GM18951 (cell line): Measurements from ENCODE around the gene SMTN.

Experiments used
- POLR2A ChIP-seq: IDR thresholded peaks from 4 replicates; pipeline ENCODE4 v1.6.1; 2011; ENCODE audit warnings: mild to moderate bottlenecking; ENCODE audit not compliant: insufficient read length, insufficient read depth; ENCODE audit errors: extremely low read depth
- in situ Hi-C: fragments of 300-500 bp; cut with MboI; formaldehyde crosslinking; loops from one replicate; pipeline ENCODE4 v1.12.0; 2022; ENCODE audit warnings: low sequenced_read_pairs, mixed read lengths, inconsistent platforms; ENCODE audit not compliant: unreplicated experiment

Gene SMTN

DNA sequence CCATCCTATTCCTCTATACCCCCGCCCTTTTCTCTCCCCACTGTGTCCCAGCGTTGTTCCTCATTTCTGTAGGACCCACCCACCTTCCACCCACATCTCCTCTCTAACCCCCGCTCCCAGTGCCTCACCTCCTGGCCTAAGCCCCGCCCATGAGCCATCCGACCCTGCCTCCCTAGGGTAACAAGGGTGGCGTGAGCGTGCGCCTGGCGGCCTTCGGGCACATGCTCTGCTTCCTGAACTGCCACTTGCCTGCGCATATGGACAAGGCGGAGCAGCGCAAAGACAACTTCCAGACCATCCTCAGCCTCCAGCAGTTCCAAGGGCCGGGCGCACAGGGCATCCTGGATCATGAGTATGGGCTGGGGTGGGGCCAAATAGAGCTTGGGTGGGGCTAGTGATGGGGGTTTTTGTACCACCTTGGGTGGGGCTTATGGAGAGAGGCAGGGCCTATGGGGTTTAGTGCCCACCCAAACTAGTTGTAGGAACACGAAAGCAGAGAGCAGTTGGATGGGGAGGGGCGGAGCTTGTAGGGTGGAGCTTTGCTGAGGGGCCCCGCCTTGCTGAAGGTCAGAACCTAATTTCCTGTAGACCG lies 46.2 kb downstream of the SMTN start:
- in situ Hi-C loops: no loop called here

DNA sequence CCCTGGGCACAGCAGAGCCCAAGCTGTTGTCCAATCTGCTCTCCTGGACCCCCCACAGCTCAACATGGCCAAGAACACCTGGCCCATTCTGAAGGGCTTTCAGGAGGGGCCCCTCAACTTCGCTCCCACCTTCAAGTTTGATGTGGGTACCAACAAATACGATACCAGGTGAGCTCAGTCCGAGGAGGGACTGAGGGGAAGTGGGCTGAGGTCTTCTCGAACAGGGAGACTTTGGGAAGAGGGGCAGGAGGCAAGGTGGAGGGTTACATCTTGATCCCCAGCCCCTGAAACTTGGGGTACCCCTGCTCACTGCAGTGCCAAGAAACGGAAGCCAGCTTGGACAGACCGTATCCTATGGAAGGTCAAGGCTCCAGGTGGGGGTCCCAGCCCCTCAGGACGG lies 47.0 kb downstream of the SMTN start:
- in situ Hi-C loops: no loop called here

More for the DNA sequence above, 46.2 kb downstream of the SMTN start:
- no peak for TF ChIP-seq POLR2A

DNA sequence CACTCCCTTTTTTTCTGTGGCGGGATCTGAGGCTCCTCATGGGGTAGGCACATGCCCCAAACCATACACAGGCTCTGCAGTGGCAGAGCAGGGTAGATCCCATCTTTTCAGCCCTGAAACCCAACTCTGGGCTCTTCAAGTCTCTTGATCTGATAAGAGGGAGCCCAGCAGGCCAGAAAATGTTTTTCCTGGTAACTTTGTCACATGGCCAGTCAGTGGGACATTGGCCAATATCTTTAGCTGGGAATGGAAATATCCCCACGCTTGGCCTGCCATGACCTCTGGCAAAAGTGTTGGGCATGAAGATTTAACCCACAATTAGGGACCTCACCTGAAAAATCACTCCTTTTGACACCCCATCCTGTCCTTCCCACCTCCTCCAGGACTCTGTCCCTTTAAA lies 49.8 kb downstream of the SMTN start:
- no peak for TF ChIP-seq POLR2A
- in situ Hi-C loops: no loop called here

More for the DNA sequence above, 47.0 kb downstream of the SMTN start:
- no peak for TF ChIP-seq POLR2A

DNA sequence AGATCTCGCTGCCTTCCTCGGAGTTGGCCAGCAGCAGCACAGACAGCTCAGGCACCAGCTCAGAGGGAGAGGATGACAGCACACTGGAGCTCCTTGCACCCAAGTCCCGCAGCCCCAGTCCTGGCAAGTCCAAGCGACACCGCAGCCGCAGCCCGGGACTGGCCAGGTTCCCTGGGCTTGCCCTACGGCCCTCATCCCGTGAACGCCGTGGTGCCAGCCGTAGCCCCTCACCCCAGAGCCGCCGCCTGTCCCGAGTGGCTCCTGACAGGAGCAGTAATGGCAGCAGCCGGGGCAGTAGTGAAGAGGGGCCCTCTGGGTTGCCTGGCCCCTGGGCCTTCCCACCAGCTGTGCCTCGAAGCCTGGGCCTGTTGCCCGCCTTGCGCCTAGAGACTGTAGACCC lies 52.8 kb downstream of the SMTN start:
- in situ Hi-C loops: no loop called here
- no peak for TF ChIP-seq POLR2A

DNA sequence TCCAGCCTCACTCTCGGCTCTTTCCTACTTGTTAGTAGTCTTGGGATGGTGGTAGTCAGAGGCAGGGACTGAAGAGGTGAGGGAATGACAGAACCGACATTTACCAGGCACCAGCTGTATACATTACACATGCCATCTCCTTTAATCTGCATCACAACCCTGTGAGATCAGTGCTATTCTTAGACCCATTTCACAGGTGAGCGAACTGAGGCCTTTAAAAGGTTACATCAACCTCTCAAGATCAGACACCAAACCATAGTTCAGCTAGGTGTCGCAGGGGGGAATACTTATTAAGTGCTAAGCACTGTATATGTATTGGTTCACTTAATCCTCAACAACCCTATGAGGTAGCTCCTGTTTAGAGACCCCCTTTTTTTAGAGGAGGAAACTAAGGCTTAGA lies 53.6 kb downstream of the SMTN start:
- in situ Hi-C loops: no loop called here
- TF ChIP-seq POLR2A: no peak

DNA sequence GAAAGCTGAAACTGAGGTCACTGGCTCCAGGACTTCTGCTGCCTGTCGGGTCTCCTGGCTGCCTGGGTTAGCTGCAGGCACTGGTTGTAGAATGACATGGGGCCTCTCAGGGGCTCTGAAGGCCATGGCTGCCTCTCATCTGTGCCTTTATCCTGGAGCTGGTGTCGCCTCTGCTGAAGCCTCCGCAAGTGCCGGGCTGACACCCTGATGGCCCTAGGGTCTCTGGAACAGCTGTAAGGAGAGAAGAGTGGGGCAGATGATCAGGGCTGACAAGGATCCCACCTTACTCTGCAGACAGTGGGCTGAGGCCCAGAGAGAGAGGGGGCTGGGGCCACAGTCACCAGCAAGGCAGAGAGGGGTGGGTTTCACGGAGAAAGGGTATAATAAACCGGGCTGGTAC lies 54.6 kb downstream of the SMTN start:
- in situ Hi-C loops: no loop called here
- TF ChIP-seq POLR2A: no peak

DNA sequence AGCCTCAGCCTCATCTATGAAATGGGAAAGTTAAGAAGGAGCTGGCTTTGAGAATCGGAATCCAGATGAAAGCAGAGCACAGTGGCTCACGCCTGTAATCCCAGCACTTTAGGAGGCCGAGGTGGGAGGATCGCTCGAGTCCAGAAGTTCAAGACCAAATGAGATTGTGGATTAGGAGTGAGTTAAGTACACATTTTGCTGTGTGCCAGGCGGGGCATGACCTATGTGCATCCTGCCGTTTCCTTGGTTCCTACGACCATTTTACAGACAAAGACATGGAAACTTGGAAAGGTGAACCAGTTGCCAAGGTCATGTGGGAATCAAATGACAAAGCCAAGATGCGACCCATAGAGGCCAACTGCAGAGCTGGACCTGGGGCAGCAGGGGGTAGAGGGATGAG lies 55.0 kb downstream of the SMTN start:
- in situ Hi-C loops: no loop called here
- TF ChIP-seq POLR2A: no peak

DNA sequence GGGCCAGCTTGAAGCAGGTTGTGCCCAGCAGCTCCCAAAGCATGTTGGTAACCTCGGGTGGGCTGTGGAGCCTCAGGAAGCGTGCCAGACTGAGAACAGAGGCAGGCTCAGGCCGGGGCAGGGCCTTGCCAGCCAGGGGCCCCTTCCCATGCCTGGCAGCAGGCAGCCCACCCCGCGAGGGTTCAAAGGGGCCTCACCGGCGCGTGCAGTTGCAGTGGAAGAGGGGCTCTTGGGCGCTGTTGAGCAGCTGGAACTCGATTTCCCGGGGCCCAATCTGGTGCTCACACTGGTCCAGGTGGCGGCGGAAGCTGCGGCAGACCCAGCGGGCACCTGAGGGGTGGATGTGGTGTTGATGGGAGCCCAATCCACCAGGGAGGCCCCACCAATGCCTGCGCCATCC lies 55.6 kb downstream of the SMTN start:
- in situ Hi-C loops: no loop called here
- TF ChIP-seq POLR2A: no peak

DNA sequence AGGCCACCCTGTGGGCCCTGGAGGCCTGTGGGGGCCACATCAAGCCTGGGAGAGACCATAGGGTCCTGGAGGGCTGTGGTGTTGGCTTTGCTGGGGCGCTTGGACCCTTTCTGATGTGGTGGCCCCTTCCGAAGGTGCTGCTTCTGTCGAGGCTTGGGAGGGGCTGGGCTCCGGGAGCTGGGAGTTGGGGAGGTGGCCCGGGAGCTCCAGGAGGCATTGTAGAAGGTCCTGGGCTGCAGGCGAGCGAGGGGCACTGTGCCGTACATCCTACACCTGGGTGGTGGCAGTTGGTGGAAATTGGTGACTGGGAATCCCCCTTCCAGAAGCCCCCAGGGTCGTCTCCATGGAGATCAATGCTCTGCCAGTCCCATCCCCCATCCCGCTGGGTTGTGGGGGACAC lies 56.6 kb downstream of the SMTN start:
- in situ Hi-C loops: no loop called here
- no peak for TF ChIP-seq POLR2A

DNA sequence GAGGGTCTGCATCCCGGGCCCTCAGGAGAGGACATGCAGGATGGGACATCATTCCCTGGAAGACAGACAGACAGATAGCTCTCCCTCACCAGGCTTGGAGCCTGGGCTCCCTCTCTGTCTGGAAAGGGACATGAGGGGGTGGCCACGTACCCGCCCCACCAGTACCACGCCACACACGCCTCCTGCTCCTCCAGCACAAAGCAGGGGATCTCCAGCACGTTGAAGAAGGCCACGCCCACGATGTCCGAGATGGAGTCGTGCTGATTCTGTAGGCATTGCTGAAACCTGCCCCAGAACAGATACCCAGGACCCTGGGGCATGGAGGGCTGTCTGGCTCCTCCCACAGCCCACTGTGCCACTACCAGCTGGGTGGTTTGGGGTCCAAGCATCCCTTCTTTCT lies 57.0 kb downstream of the SMTN start:
- in situ Hi-C loops: no loop called here
- TF ChIP-seq POLR2A: no peak

DNA sequence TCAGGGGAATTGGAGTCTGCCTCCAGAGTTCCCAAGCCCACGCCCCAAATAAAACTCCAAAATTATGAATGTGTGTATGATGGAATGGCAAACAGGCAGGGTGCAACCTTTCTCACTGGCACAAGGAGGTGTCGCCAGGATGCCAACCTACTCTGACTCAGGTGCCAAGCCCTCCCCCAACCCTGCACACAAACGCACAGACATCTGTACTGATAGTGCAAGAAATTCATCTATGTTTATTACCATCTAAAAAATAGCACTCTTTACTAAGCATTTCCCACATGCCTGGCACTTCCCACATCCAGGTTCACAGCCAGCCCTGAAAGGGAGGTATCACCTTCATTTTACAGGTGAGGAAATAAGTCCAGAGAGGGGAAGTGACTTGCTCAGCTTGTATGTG lies 57.9 kb downstream of the SMTN start:
- in situ Hi-C loops: no loop called here
- no peak for TF ChIP-seq POLR2A

DNA sequence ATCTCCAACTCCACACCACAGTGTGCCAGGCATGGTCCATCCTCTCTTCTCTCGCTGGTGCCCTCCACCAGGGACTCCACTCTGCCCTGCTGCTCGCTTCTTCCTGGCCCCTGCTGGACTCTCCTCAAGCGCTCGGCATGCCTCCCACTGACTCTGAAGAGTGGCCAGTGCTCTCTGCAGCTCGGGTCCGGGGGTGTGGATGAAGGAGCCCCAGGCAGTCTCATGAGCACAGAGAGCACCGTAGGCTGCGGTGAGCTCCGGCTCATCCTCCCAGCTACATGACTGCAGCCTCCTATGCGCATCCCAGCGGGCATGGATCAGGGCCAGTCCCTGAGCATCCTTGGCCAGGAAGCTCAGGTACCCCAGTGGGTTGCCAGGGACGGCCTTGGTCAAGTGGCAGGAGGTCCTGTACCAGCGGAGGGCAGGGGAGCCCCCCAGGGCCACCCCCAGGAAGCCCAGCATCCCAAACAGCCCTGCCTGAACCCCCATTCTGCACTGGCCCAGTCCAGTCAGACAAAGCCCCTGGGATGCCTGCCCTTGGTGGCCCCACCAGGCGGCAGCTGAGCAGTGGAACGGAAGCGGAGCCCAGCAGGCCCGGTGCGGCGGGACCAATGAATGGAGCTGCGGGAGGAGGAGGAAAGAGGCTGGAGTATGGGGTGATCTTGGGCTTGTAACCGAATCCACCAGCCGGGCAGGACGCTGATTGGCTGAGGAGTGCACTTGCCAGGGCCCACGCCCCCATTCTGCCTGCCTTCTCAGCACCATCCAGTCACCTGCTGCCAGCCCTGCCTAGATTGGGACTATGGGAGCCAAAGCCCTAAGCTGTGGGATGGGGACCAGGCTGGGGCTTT lies 59.0 kb downstream of the SMTN start, which contains the start of gene PLA2G3:
Gene PLA2G3, minus strand, starts transcription at position 643 of the 851 bp plus-strand sequence. Its CDS starts 154 bp downstream, at position 489.
- in situ Hi-C loops: no loop called here
- no peak for TF ChIP-seq POLR2A

DNA sequence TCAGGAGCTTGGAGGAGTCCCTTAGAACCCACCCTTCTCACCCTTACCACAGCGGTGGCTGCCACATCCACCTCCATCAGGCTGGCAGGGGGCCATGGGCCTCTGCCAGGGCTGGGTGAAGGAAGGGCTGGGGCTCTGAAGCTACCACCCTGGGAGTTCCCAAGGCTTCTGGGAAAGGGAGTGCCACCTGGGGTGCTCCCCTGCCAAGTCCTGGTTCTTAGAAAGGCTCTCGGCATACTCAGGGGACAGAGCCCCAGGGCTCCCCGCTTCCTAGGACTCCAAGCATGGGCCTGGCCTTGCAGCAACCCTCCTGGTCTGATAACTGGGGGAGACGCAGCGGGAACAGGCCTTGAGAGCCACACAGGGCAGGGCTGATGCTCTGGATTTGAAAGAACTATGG lies 59.6 kb downstream of the SMTN start:
- TF ChIP-seq POLR2A: no peak
- in situ Hi-C loops: no loop called here

DNA sequence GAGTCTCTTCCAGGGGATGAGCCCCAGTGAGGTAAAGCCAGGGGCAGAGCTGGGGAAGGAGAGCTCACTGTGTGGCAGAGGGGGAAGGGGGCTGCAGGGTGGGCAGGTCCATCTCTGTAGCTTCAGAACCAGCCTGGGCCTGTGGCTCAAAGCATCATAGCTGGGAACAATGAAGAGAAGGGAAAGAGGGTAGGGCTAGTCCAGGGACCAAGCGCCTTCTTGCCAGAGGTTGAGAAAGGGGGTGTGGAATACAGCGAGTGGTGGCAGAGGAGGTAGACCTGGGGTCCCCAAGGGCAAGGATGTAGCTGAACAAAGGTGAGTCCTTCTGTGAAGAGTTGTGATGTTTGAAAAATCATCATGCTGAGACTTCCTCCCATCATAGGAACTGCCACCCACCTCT lies 60.4 kb downstream of the SMTN start:
- in situ Hi-C loops: no loop called here
- no peak for TF ChIP-seq POLR2A
